ENCODE measurements around the gene HSPB8.

Gene HSPB8

DNA sequence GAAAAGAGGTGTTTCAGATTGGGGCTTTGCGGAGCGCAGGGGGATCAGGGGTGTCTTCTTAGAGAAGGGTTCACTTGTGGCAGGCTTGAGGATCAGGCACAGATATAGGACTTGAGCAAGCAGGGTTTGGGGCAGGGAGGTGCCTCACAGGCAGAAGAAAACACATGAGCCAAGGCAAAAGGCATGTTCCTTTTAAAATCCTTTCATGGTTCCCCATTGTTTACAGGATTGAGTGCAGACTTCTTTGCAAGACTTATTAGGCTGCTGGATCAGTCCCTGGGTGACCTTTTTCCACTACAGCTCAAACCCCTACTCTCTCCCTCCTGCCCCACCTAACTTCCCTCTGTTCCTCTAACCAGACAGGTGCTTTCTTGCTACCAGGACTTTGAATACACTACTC lies 19.7 kb downstream of the HSPB8 start:
- Histone ChIP-seq H3K79me2 (ENCODE audit: insufficient read depth, low read length) (no peaks in the 10 kb centered on the region), H3K27me3 (ENCODE audit: insufficient read depth, low read length, poor library complexity) (no peaks in the 10 kb centered on the region), H3K36me3 (ENCODE audit: insufficient read depth, low read length) (no peaks in the 10 kb centered on the region), H3K27ac (ENCODE audit: low read length) (no peak overlapping the region), H3K4me2 (ENCODE audit: insufficient read depth, low read length) (no peak overlapping the region), H4K20me1 (ENCODE audit: insufficient read depth, low read length) (no peaks in the 10 kb centered on the region), H2AFZ (ENCODE audit: low read depth, low read length) (no peak overlapping the region), H3K4me3 (ENCODE audit: low read depth in 1 of 2, low read length in 2 of 2) (no peak overlapping the region), H3K9me3 (ENCODE audit: insufficient read depth, low read length, severe bottlenecking) (no peaks in the 10 kb centered on the region), H3K4me1 (ENCODE audit: insufficient read depth, low read length) (no peaks in the 10 kb centered on the region), H3K9ac (ENCODE audit: low read depth, low read length) (no peak overlapping the region)
- no peak for TF ChIP-seq EZH2 (IDR thresholded peaks at IDR 0.05; ENCODE audit: borderline replicate concordance, low read depth, low read length, severe bottlenecking)
- no peak for TF ChIP-seq CTCF (IDR thresholded peaks at IDR 0.05; ENCODE audit: borderline replicate concordance, extremely low read depth, low read length, poor library complexity, severe bottlenecking)
- ATAC-seq (ENCODE audit: insufficient read depth, low read depth) (no peak), DNase-seq (no peak)

DNA sequence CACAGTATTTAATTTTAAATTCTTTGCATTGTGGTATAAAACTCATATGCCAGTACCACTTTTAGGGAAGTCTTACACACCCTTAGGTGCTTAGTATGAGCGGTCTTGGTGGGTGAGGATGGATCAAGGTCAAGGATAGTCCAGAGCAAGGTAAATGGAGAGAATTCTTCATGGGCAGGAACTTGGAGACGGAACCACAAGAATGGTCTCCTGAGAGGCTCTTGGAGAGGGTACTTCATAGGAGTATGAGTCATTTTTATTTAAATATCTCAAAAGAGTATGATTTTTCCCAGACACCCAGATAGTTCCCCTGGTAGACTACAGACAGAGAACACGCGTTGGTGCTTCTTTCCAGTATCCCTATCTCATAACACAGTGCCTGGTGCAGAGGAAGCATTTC lies 21.9 kb downstream of the HSPB8 start:
- H3K36me3 ChIP-seq (ENCODE audit: insufficient read depth, low read length): no peaks in the 10 kb centered on the region
- ATAC-seq (ENCODE audit: insufficient read depth, low read depth): no peak
- H3K4me1 ChIP-seq (ENCODE audit: insufficient read depth, low read length): no peaks in the 10 kb centered on the region
- no peaks in the 10 kb centered on the region for H3K27me3 ChIP-seq (ENCODE audit: insufficient read depth, low read length, poor library complexity)
- H4K20me1 ChIP-seq (ENCODE audit: insufficient read depth, low read length): no peaks in the 10 kb centered on the region
- H3K79me2 ChIP-seq (ENCODE audit: insufficient read depth, low read length): no peaks in the 10 kb centered on the region
- H3K4me2 ChIP-seq (ENCODE audit: insufficient read depth, low read length): no peak overlapping the region
- no peak overlapping the region for H3K27ac ChIP-seq (ENCODE audit: low read length)
- no peak overlapping the region for H3K4me3 ChIP-seq (ENCODE audit: low read depth in 1 of 2, low read length in 2 of 2)
- no peak overlapping the region for H2AFZ ChIP-seq (ENCODE audit: low read depth, low read length)
- TF ChIP-seq CTCF (IDR thresholded peaks at IDR 0.05; ENCODE audit: borderline replicate concordance, extremely low read depth, low read length, poor library complexity, severe bottlenecking) (no peak), EZH2 (IDR thresholded peaks at IDR 0.05; ENCODE audit: borderline replicate concordance, low read depth, low read length, severe bottlenecking) (no peak)
- DNase-seq: no peak
- no peak overlapping the region for H3K9ac ChIP-seq (ENCODE audit: low read depth, low read length)
- H3K9me3 ChIP-seq (ENCODE audit: insufficient read depth, low read length, severe bottlenecking): no peaks in the 10 kb centered on the region

GRCh38 chr12:119201789-119202543 lies 23.2 kb downstream of the HSPB8 start:
- no peaks in the 10 kb centered on the region for H3K4me1 ChIP-seq (ENCODE audit: insufficient read depth, low read length)
- no peaks in the 10 kb centered on the region for H4K20me1 ChIP-seq (ENCODE audit: insufficient read depth, low read length)
- no peak for ATAC-seq (ENCODE audit: insufficient read depth, low read depth)
- no peak overlapping the region for H3K4me3 ChIP-seq (ENCODE audit: low read depth in 1 of 2, low read length in 2 of 2)
- no peak for TF ChIP-seq CTCF (IDR thresholded peaks at IDR 0.05; ENCODE audit: borderline replicate concordance, extremely low read depth, low read length, poor library complexity, severe bottlenecking)
- TF ChIP-seq EZH2 (IDR thresholded peaks at IDR 0.05; ENCODE audit: borderline replicate concordance, low read depth, low read length, severe bottlenecking): no peak
- H3K9ac ChIP-seq (ENCODE audit: low read depth, low read length): no peak overlapping the region
- DNase-seq: no peak
- no peak overlapping the region for H3K4me2 ChIP-seq (ENCODE audit: insufficient read depth, low read length)
- H3K9me3 ChIP-seq (ENCODE audit: insufficient read depth, low read length, severe bottlenecking): no peaks in the 10 kb centered on the region
- no peaks in the 10 kb centered on the region for H3K27me3 ChIP-seq (ENCODE audit: insufficient read depth, low read length, poor library complexity)
- H3K36me3 ChIP-seq (ENCODE audit: insufficient read depth, low read length): no peaks in the 10 kb centered on the region
- no peak overlapping the region for H3K27ac ChIP-seq (ENCODE audit: low read length)
- no peaks in the 10 kb centered on the region for H3K79me2 ChIP-seq (ENCODE audit: insufficient read depth, low read length)
- H2AFZ ChIP-seq (ENCODE audit: low read depth, low read length): no peak overlapping the region

Measured in DND-41 (cell line).